Measurements from ENCODE around the gene ALS2CL.
"Not testable (repeated sequence)": the region's sequence is repeated elsewhere in the genome, so short reads cannot be mapped to it uniquely, and the experiment has no call there.

Gene ALS2CL

DNA sequence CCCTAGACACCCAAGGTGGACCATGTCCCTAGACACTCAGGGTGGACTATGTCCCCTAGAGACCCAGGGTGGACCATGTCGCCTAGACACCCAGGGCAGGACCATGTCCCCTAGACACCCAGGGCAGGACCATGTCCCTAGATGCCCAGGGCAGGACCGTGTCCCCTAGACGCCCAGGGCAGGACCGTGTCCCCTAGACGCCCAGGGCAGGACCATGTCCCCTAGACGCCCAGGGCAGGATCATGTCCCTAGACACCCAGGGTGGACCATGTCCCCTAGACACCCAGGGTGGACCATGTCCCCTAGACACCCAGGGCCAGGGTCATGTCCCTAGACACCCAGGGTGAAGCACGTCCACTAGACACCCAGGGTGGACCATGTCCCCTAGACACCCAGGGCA, 10.9 kb upstream of the ALS2CL start:
- not testable (repeated sequence) for DNase-seq; H3K9me3 Mint-ChIP-seq; H3K4me1 Mint-ChIP-seq (ENCODE audit: low read depth in 2 of 2); H3K4me3 Mint-ChIP-seq; ATAC-seq (replicated peaks); H3K36me3 Mint-ChIP-seq (ENCODE audit: insufficient read depth); H3K27ac Mint-ChIP-seq
- H3K27me3 Mint-ChIP-seq: peaks cover 13 to 24% of the 10 kb centered on the region in 2 donors

GRCh38 chr3:46703013-46703520, 9.6 kb upstream of the ALS2CL start:
- H3K9me3 Mint-ChIP-seq: no peaks in the 10 kb centered on the region
- no peak overlapping the region for H3K4me3 Mint-ChIP-seq
- H3K36me3 Mint-ChIP-seq (ENCODE audit: insufficient read depth): no peaks in the 10 kb centered on the region
- H3K4me1 Mint-ChIP-seq (ENCODE audit: low read depth in 2 of 2): peaks cover 0 to 2% of the 10 kb centered on the region in 2 donors
- no peak for DNase-seq
- peaks cover 13 to 24% of the 10 kb centered on the region in 2 donors for H3K27me3 Mint-ChIP-seq
- ATAC-seq (replicated peaks): no peak
- no peak overlapping the region for H3K27ac Mint-ChIP-seq

- no peak for ATAC-seq (replicated peaks)
Measured at GRCh38 chr3:46702246-46703012, 8.9 kb upstream of the ALS2CL start.

GRCh38 chr3:46701181-46701939, 7.9 kb upstream of the ALS2CL start, which contains the start of gene TMIE:
Gene TMIE (plus strand): TSS chr3:46701392. CDS start chr3:46701488, 96 bp downstream.
- H3K27me3 Mint-ChIP-seq: peaks cover 13 to 24% of the 10 kb centered on the region in 2 donors
- DNase-seq (no peak), ATAC-seq (replicated peaks) (no peak)
- no peaks in the 10 kb centered on the region for H3K36me3 Mint-ChIP-seq (ENCODE audit: insufficient read depth)
- peak within 1 kb of the TSS in 1 of 2 donors; percentile 27 for H3K4me3 Mint-ChIP-seq
- H3K9me3 Mint-ChIP-seq: no peaks in the 10 kb centered on the region
- peaks cover 0 to 6% of the 10 kb centered on the region in 2 donors for H3K4me1 Mint-ChIP-seq (ENCODE audit: low read depth in 2 of 2)
- peak within 1 kb of the TSS in 1 of 2 donors; percentile 52 for H3K27ac Mint-ChIP-seq

More at GRCh38 chr3:46702246-46703012, 8.9 kb upstream of the ALS2CL start:
- Mint-ChIP-seq H3K4me1 (ENCODE audit: low read depth in 2 of 2) (peaks cover 0 to 4% of the 10 kb centered on the region in 2 donors), H3K9me3 (no peaks in the 10 kb centered on the region), H3K27me3 (peaks cover 13 to 24% of the 10 kb centered on the region in 2 donors), H3K36me3 (ENCODE audit: insufficient read depth) (no peaks in the 10 kb centered on the region), H3K27ac (no peak overlapping the region), H3K4me3 (no peak overlapping the region)
- DNase-seq: no peak

GRCh38 chr3:46700772-46701171, 7.3 kb upstream of the ALS2CL start:
- Mint-ChIP-seq H3K4me3 (no peak overlapping the region), H3K4me1 (ENCODE audit: low read depth in 2 of 2) (peaks cover 4 to 11% of the 10 kb centered on the region in 2 donors), H3K27ac (no peak overlapping the region), H3K27me3 (peaks cover 13 to 18% of the 10 kb centered on the region in 2 donors), H3K36me3 (ENCODE audit: insufficient read depth) (no peaks in the 10 kb centered on the region), H3K9me3 (no peaks in the 10 kb centered on the region)
- ATAC-seq (replicated peaks): no peak
- no peak for DNase-seq

GRCh38 chr3:46699676-46700523, 6.4 kb upstream of the ALS2CL start:
- ATAC-seq (replicated peaks) (no peak), DNase-seq (no peak)
- Mint-ChIP-seq H3K36me3 (ENCODE audit: insufficient read depth) (no peaks in the 10 kb centered on the region), H3K9me3 (no peaks in the 10 kb centered on the region), H3K27ac (no peak overlapping the region), H3K4me1 (ENCODE audit: low read depth in 2 of 2) (peaks cover 12 to 18% of the 10 kb centered on the region in 2 donors), H3K27me3 (peaks cover 13 to 16% of the 10 kb centered on the region in 2 donors), H3K4me3 (no peak overlapping the region)

GRCh38 chr3:46695962-46696894, 2.7 kb upstream of the ALS2CL start:
- H3K9me3 Mint-ChIP-seq: no peaks in the 10 kb centered on the region
- H3K4me1 Mint-ChIP-seq (ENCODE audit: low read depth in 2 of 2): peaks cover 22 to 32% of the 10 kb centered on the region in 2 donors
- peak overlapping the region; percentile 84 to 85 for H3K27ac Mint-ChIP-seq
- no peaks in the 10 kb centered on the region for H3K36me3 Mint-ChIP-seq (ENCODE audit: insufficient read depth)
- no peak for ATAC-seq (replicated peaks)
- H3K27me3 Mint-ChIP-seq: peaks cover 5 to 18% of the 10 kb centered on the region in 2 donors
- no peak for DNase-seq
- H3K4me3 Mint-ChIP-seq: peak overlapping the region; percentile 78

DNA sequence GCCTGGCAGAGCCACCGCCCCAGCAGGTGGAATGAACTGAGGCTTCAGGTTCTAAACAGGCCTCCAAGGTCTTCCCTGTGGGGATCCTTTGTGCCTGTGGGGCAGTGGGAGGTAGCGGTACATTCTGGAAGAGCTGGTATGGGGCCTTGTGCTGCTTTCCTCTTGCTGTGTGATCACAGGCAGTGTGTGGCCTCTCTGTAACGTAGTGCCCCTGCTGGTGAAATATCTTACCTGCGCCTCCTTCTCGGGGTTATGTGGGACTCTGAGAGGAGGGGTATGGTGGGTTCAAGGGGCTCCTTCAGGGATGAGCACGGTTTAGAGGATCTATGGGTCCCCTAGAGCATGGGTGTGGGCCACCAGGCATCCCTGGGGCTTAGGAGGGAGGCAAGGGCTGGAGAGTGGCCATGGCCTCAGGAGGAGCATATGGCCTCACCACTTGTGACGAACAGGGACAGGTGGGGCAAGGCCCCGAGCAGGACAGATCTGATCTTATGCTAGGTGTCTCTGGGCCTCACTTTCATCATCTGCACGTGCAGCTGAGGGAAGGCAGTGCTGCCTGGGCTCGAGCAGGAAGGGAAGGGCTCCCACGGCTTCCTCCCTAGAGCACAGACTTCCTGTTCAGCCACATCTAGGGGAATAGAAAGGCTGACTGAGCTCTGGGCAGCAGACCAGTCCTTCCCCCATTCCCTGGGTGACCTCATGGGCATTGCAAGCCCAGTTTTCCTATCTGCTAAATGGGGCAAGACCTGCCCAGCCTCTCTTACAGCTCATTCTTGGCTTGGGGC, 1.9 kb upstream of the ALS2CL start:
- Mint-ChIP-seq H3K4me1 (ENCODE audit: low read depth in 2 of 2) (peaks cover 22 to 32% of the 10 kb centered on the region in 2 donors), H3K9me3 (no peaks in the 10 kb centered on the region), H3K4me3 (peak overlapping the region; percentile 78), H3K27me3 (peaks cover 5 to 18% of the 10 kb centered on the region in 2 donors), H3K36me3 (ENCODE audit: insufficient read depth) (no peaks in the 10 kb centered on the region), H3K27ac (peak overlapping the region; percentile 84 to 85)
- ATAC-seq (replicated peaks) (peak; percentile 11), DNase-seq (peak; percentile 13 to 45 (median 22))

DNA sequence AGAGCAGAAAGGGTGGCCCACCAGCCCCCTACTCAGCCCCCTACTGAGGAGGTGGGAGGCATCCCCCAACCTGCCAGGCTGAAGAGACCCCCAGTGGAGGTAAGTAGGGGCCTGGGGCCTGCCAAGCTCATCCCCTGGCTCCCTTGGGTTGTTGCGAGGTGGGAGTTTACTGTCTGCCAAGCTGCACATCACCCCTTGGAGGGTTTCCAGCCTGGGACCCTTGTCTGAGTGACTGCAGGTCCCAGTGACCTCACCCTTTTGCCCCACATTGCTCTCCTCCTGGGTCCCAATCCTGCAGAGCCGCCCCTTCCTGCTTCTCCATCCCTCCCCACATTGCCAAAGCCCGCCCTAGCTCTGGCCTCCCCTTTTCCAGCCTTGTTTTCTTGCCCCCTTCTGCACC, 1.0 kb upstream of the ALS2CL start:
- peaks cover 22 to 32% of the 10 kb centered on the region in 2 donors for H3K4me1 Mint-ChIP-seq (ENCODE audit: low read depth in 2 of 2)
- ATAC-seq (replicated peaks): no peak

DNA sequence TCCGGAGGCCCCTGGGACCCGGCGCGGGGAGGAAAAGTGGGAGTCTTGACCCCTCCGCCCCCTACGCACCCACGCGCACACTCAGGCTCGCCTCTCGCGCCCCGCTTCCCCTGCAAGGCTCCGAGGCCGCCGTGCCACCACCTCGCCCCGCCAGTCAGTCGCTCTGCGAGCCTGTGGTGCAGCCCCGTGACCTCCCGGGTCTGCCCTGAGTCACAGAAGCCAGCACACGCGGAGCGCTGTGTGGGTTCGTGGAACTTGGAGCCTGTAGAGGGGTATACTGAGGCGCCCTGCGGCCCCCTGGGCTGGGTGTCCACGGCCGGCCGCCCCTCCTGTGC, 380 bp upstream of the ALS2CL start:
- peak overlapping the region; percentile 78 for H3K4me3 Mint-ChIP-seq
- H3K27me3 Mint-ChIP-seq: peaks cover 5 to 18% of the 10 kb centered on the region in 2 donors
- peaks cover 22 to 32% of the 10 kb centered on the region in 2 donors for H3K4me1 Mint-ChIP-seq (ENCODE audit: low read depth in 2 of 2)
- ATAC-seq (replicated peaks) (peak; percentile 67), DNase-seq (peak in 2 of 3 experiments; percentile 41 to 46)
- no peaks in the 10 kb centered on the region for H3K9me3 Mint-ChIP-seq
- H3K27ac Mint-ChIP-seq: no peak overlapping the region
- H3K36me3 Mint-ChIP-seq (ENCODE audit: insufficient read depth): no peaks in the 10 kb centered on the region

More for the DNA sequence above, 1.0 kb upstream of the ALS2CL start:
- H3K27ac Mint-ChIP-seq: peak overlapping the region in 1 of 2 donors; percentile 85
- H3K27me3 Mint-ChIP-seq: peaks cover 5 to 18% of the 10 kb centered on the region in 2 donors
- no peaks in the 10 kb centered on the region for H3K9me3 Mint-ChIP-seq
- no peaks in the 10 kb centered on the region for H3K36me3 Mint-ChIP-seq (ENCODE audit: insufficient read depth)
- peak overlapping the region; percentile 78 for H3K4me3 Mint-ChIP-seq
- no peak for DNase-seq

DNA sequence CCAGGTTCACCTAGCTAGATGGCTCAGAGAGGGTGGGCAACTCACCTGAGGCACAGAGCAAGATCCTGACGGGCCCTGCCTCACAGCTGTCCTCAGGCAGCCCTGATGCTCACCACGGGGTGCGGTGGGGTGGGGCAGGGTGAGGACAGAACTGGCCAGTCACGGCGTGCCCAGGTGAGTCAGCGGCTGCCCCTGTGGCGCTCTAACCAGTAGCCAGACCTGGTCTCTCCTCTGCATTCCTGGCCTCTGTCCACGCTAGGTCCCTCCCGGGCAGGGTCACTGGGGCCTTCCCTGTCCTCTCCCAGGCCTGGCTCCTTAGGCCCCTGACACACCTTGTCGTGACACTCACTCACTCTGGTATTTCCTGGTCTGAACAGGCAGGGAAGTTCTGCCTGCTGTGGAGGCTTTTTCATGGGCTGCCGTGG, 901 bp downstream of the ALS2CL start:
- peaks cover 22 to 31% of the 10 kb centered on the region in 2 donors for H3K4me1 Mint-ChIP-seq (ENCODE audit: low read depth in 2 of 2)
- H3K4me3 Mint-ChIP-seq: peak overlapping the region; percentile 78
- H3K36me3 Mint-ChIP-seq (ENCODE audit: insufficient read depth): no peaks in the 10 kb centered on the region
- peaks cover 5 to 18% of the 10 kb centered on the region in 2 donors for H3K27me3 Mint-ChIP-seq
- no peaks in the 10 kb centered on the region for H3K9me3 Mint-ChIP-seq
- DNase-seq: no peak
- H3K27ac Mint-ChIP-seq: peak overlapping the region in 1 of 2 donors; percentile 63
- ATAC-seq (replicated peaks): no peak

Data from effector memory CD8-positive, alpha-beta T cell (primary cell).